Measurements from ENCODE around the gene WDPCP. TPM values are rescaled to one million over a fixed set of nuclear protein-coding genes. Genes with fewer than 3 reads are reported as not detected.
"Not testable (repeated sequence)": the region's sequence is repeated elsewhere in the genome, so short reads cannot be mapped to it uniquely, and the experiment has no call there.

Gene WDPCP
- total RNA-seq, 3 donors from 2014 or later = 5.3 to 15.4 (median 7.5) TPM

DNA sequence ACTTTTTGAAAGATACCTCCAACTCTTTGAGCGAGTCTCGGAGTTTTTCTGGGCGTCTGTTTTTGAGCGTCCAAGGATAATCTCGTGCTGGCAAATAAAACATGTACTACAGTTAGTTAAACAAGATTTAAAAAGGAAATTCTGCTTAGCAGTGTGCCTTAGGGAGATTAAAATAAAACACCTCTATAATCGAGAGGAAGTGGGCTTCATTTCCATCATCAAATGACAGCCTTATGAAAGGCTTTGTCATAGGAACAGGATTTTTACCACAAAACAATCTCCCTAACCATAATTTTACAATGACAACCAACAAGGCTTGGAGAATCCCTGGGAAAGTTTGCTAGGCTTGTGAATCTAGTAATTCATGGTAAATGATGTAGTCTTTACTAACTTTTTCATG lies 103.4 kb downstream of the WDPCP start:
- no peaks in the 10 kb centered on the region for H3K4me1 ChIP-seq (ENCODE audit: low read depth)
- H3K9me3 ChIP-seq = no peaks in the 10 kb centered on the region
- DNase-seq (no peak), ATAC-seq (no peak)
- no peaks in the 10 kb centered on the region for H3K36me3 ChIP-seq (ENCODE audit: low read depth)
- no peak for TF ChIP-seq CTCF (IDR thresholded peaks at IDR 0.05)
- intact Hi-C loops (cut with DNase I, micrococcal nuclease) = no loop called here
- no peak overlapping the region for H3K4me3 ChIP-seq

GRCh38 chr2:63484481-63484880 lies 103.8 kb downstream of the WDPCP start:
- no peaks in the 10 kb centered on the region for H3K9me3 ChIP-seq
- DNase-seq (no peak), ATAC-seq (no peak)
- intact Hi-C loops (cut with DNase I, micrococcal nuclease) = no loop called here
- H3K4me1 ChIP-seq (ENCODE audit: low read depth) = no peaks in the 10 kb centered on the region
- H3K36me3 ChIP-seq (ENCODE audit: low read depth) = no peaks in the 10 kb centered on the region
- no peak overlapping the region for H3K4me3 ChIP-seq
- no peak for TF ChIP-seq CTCF (IDR thresholded peaks at IDR 0.05)

- H3K9me3 ChIP-seq = no peaks in the 10 kb centered on the region
- H3K4me1 ChIP-seq (ENCODE audit: low read depth) = no peaks in the 10 kb centered on the region
- intact Hi-C loops (cut with DNase I, micrococcal nuclease) = no loop called here
- ATAC-seq = no peak
- DNase-seq = no peak
- no peak overlapping the region for H3K4me3 ChIP-seq
- no peak for TF ChIP-seq CTCF (IDR thresholded peaks at IDR 0.05)
- no peaks in the 10 kb centered on the region for H3K36me3 ChIP-seq (ENCODE audit: low read depth)
These were observed 110.6 kb downstream of the WDPCP start for GRCh38 chr2:63477686-63478085.

GRCh38 chr2:63469313-63469712 lies 119.0 kb downstream of the WDPCP start:
- DNase-seq; H3K36me3 ChIP-seq (ENCODE audit: low read depth); H3K4me3 ChIP-seq; H3K4me1 ChIP-seq (ENCODE audit: low read depth); intact Hi-C loops (cut with DNase I, micrococcal nuclease); H3K9me3 ChIP-seq; ATAC-seq: not testable (repeated sequence)

- no peaks in the 10 kb centered on the region for H3K36me3 ChIP-seq (ENCODE audit: low read depth)
- DNase-seq (no peak), ATAC-seq (no peak)
- no peak overlapping the region for H3K4me3 ChIP-seq
- intact Hi-C loops (cut with DNase I, micrococcal nuclease) = no loop called here
- no peaks in the 10 kb centered on the region for H3K9me3 ChIP-seq
- H3K4me1 ChIP-seq (ENCODE audit: low read depth) = no peaks in the 10 kb centered on the region
- TF ChIP-seq CTCF (IDR thresholded peaks at IDR 0.05) = no peak
These were observed 122.6 kb downstream of the WDPCP start for GRCh38 chr2:63465633-63466032.

- no peak overlapping the region for H3K4me3 ChIP-seq
- TF ChIP-seq CTCF (IDR thresholded peaks at IDR 0.05) = no peak
- ATAC-seq (no peak), DNase-seq (no peak)
- intact Hi-C loops (cut with DNase I, micrococcal nuclease) = no loop called here
- no peaks in the 10 kb centered on the region for H3K4me1 ChIP-seq (ENCODE audit: low read depth)
- peaks cover 7% of the 10 kb centered on the region for H3K9me3 ChIP-seq
- no peaks in the 10 kb centered on the region for H3K36me3 ChIP-seq (ENCODE audit: low read depth)
These were observed 125.1 kb downstream of the WDPCP start for GRCh38 chr2:63463142-63463541.

All from mucosa of descending colon (tissue), 3 donors.